ENCODE data around the gene NRXN2.

The NRXN2 gene

DNA sequence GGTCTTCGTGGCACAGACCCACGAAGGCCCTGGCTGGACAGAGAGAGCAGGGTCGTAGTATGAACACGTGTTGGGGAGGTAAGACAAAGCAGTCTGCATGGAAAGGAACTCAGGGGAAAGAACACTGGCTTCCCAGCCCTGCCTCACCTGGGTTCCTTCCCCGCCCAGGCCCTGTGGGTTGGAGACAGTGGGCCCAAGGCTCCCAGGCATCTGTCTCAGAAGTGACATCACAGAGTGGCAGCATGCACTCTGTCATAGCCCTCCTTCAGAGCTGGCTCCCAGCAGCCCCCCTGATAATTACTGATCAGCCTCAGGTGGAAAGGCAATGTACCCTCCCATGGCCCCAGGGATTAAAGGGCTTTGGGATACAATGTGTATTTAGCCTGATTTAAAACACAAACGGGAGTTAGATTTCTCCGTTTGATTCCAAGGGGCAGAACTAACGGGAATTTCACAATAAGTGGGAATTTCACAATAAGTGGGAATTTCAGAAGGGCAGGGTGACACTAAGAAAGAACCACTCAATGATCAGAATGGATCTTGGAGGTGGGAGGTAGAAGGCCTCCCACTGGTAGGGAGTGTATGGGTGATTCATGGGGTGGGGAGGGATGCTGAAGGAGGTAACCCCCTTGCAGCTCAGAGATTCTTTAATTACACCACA lies 66.9 kb downstream of the NRXN2 start:
- Histone ChIP-seq H3K4me2 (ENCODE audit: low read depth, low read length) (no peak overlapping the region), H4K20me1 (ENCODE audit: insufficient read depth, low read length) (no peaks in the 10 kb centered on the region), H3F3A (ENCODE audit: insufficient read depth, low read length) (no peaks in the 10 kb centered on the region), H3K79me2 (ENCODE audit: low read length) (no peaks in the 10 kb centered on the region), H3K4me3 (ENCODE audit: low read length) (no peak overlapping the region), H3K9me2 (replicated peaks; ENCODE audit: insufficient read depth, low read length) (no peaks in the 10 kb centered on the region), H3K36me3 (replicated peaks; ENCODE audit: insufficient read depth, low read length) (no peaks in the 10 kb centered on the region), H3K4me1 (ENCODE audit: low read length) (no peaks in the 10 kb centered on the region), H2AFZ (ENCODE audit: low read length) (no peak overlapping the region), H3K9ac (ENCODE audit: low read length) (no peak overlapping the region), H3K9me3 (replicated peaks; ENCODE audit: insufficient read depth, low read length) (no peaks in the 10 kb centered on the region), H3K27ac (ENCODE audit: low read length) (no peak overlapping the region), H3K27me3 (replicated peaks; ENCODE audit: insufficient read depth, low read length) (peaks cover 65% of the 10 kb centered on the region)
- no peak for DNase-seq
- no peak for TF ChIP-seq EZH2 (optimal IDR thresholded peaks at IDR 0.05; ENCODE audit: low read depth, low read length)
- TF ChIP-seq, protein P1, sequence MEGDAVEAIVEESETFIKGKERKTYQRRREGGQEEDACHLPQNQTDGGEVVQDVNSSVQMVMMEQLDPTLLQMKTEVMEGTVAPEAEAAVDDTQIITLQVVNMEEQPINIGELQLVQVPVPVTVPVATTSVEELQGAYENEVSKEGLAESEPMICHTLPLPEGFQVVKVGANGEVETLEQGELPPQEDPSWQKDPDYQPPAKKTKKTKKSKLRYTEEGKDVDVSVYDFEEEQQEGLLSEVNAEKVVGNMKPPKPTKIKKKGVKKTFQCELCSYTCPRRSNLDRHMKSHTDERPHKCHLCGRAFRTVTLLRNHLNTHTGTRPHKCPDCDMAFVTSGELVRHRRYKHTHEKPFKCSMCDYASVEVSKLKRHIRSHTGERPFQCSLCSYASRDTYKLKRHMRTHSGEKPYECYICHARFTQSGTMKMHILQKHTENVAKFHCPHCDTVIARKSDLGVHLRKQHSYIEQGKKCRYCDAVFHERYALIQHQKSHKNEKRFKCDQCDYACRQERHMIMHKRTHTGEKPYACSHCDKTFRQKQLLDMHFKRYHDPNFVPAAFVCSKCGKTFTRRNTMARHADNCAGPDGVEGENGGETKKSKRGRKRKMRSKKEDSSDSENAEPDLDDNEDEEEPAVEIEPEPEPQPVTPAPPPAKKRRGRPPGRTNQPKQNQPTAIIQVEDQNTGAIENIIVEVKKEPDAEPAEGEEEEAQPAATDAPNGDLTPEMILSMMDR (IDR thresholded peaks at IDR 0.05; ENCODE audit: low read length), result no peak
- TF ChIP-seq EZH2phosphoT487 (IDR thresholded peaks at IDR 0.05; ENCODE audit: low read length), result no peak

DNA sequence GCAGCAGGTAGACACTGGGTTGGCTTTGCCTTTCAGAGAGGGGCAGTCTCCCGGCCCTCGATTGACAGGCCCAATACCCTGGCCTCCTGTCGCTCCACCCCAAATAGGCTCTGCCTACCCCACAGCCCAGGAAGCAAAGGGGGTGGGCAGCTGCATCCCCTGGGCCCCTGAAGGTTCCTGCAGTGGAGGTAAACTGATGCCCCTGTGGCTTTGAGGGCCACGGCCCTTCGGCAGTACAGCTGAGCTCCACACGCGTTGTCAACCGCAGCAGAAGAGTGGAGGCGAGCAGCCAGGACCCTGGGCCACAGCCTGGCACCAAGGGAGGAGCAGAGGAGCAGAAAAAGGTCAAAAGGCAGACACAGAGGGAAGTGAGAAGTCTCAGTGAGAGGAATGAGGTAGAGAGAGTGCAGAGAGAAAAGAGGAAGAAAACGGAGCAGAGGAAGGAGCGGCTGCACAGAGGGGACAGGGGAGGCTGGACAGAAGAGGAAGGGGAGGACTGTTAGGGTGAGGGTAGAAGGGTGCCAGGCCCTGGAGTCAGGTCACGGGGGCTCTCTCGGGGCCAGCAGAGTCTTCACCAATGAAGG lies 67.9 kb downstream of the NRXN2 start:
- TF ChIP-seq EZH2 (optimal IDR thresholded peaks at IDR 0.05; ENCODE audit: low read depth, low read length), result no peak
- TF ChIP-seq EZH2phosphoT487 (IDR thresholded peaks at IDR 0.05; ENCODE audit: low read length), result no peak
- TF ChIP-seq, protein P1 (IDR thresholded peaks at IDR 0.05; ENCODE audit: low read length), result no peak
- Histone ChIP-seq H3K9me2 (replicated peaks; ENCODE audit: insufficient read depth, low read length) (no peaks in the 10 kb centered on the region), H3K9me3 (replicated peaks; ENCODE audit: insufficient read depth, low read length) (no peaks in the 10 kb centered on the region), H3F3A (ENCODE audit: insufficient read depth, low read length) (no peaks in the 10 kb centered on the region), H3K4me3 (ENCODE audit: low read length) (no peak overlapping the region), H3K27me3 (replicated peaks; ENCODE audit: insufficient read depth, low read length) (peaks cover 64% of the 10 kb centered on the region), H3K4me2 (ENCODE audit: low read depth, low read length) (no peak overlapping the region), H3K9ac (ENCODE audit: low read length) (no peak overlapping the region), H3K79me2 (ENCODE audit: low read length) (no peaks in the 10 kb centered on the region), H4K20me1 (ENCODE audit: insufficient read depth, low read length) (no peaks in the 10 kb centered on the region), H3K4me1 (ENCODE audit: low read length) (no peaks in the 10 kb centered on the region), H2AFZ (ENCODE audit: low read length) (no peak overlapping the region), H3K27ac (ENCODE audit: low read length) (no peak overlapping the region), H3K36me3 (replicated peaks; ENCODE audit: insufficient read depth, low read length) (no peaks in the 10 kb centered on the region)
- DNase-seq, result no peak

DNA sequence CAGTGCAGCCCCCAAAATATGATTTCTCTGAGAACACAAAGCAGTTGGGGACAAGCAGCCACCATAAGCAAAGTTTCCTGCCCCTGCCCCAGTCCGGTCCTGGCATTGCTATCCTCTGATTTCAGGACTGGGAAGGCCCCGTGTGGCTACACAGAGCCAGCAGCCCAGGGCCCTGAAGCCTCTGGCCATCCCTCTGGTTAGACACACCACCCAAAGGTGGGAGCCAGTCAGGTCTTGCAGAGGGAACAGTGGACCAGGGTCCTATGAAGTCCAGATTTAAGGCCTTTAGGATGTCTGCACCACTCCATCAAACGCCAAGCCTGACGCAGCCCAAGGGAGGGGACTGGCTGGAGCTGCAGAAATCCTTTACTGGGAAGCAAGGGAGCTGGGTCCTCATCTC lies 68.6 kb downstream of the NRXN2 start:
- no peaks in the 10 kb centered on the region for H3K79me2 ChIP-seq (ENCODE audit: low read length)
- no peak overlapping the region for H2AFZ ChIP-seq (ENCODE audit: low read length)
- no peak overlapping the region for H3K4me2 ChIP-seq (ENCODE audit: low read depth, low read length)
- H3K9ac ChIP-seq (ENCODE audit: low read length), result no peak overlapping the region
- TF ChIP-seq EZH2phosphoT487 (IDR thresholded peaks at IDR 0.05; ENCODE audit: low read length) (no peak), EZH2 (optimal IDR thresholded peaks at IDR 0.05; ENCODE audit: low read depth, low read length) (no peak)
- TF ChIP-seq, protein P1 (IDR thresholded peaks at IDR 0.05; ENCODE audit: low read length), result no peak
- DNase-seq, result no peak
- no peaks in the 10 kb centered on the region for H3K36me3 ChIP-seq (replicated peaks; ENCODE audit: insufficient read depth, low read length)
- no peaks in the 10 kb centered on the region for H3F3A ChIP-seq (ENCODE audit: insufficient read depth, low read length)
- peaks cover 65% of the 10 kb centered on the region for H3K27me3 ChIP-seq (replicated peaks; ENCODE audit: insufficient read depth, low read length)
- H3K4me3 ChIP-seq (ENCODE audit: low read length), result no peak overlapping the region
- no peaks in the 10 kb centered on the region for H3K4me1 ChIP-seq (ENCODE audit: low read length)
- H3K27ac ChIP-seq (ENCODE audit: low read length), result no peak overlapping the region
- H3K9me2 ChIP-seq (replicated peaks; ENCODE audit: insufficient read depth, low read length), result no peaks in the 10 kb centered on the region
- no peaks in the 10 kb centered on the region for H3K9me3 ChIP-seq (replicated peaks; ENCODE audit: insufficient read depth, low read length)
- no peaks in the 10 kb centered on the region for H4K20me1 ChIP-seq (ENCODE audit: insufficient read depth, low read length)

All from MM.1S (cell line).